GM18861 (cell line): Measurements from ENCODE around the gene POU6F2.

Source experiments
- ATAC-seq: cut with Tn5 transposase; IDR thresholded peaks from one replicate; pipeline ENCODE4 v1.9.1; 2021; ENCODE audit not compliant: unreplicated experiment

POU6F2 gene

GRCh38 chr7:39394105-39394680 is 416.5 kb downstream of the POU6F2 start:
- no peak for ATAC-seq

- no peak for ATAC-seq
These were observed 421.7 kb downstream of the POU6F2 start for GRCh38 chr7:39399458-39399857.

- no peak for ATAC-seq
These were observed 422.3 kb downstream of the POU6F2 start for GRCh38 chr7:39399986-39400385.

DNA sequence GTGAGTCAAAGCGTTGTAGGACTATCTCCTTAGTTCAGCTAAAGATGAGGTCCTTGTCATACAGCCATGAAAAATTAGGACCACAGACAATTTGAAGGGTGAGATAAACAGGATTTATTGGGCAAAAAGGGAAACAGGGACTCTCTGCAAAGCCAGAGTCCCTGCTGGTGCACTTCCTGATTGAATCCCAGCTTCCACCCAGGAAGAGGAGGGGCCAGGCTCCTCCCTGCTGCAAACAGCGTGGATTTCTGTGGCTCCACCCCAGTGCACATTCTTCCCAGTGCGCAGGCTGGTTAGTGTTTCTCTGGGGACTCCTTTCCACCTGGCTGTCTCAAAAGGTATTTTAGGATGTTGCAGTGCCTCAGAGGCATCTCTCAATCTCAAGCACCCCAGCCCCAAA is 423.1 kb downstream of the POU6F2 start:
- ATAC-seq, result no peak

- no peak for ATAC-seq
These were observed 424.3 kb downstream of the POU6F2 start for GRCh38 chr7:39402034-39402433.

GRCh38 chr7:39404907-39405306 is 427.2 kb downstream of the POU6F2 start:
- no peak for ATAC-seq

DNA sequence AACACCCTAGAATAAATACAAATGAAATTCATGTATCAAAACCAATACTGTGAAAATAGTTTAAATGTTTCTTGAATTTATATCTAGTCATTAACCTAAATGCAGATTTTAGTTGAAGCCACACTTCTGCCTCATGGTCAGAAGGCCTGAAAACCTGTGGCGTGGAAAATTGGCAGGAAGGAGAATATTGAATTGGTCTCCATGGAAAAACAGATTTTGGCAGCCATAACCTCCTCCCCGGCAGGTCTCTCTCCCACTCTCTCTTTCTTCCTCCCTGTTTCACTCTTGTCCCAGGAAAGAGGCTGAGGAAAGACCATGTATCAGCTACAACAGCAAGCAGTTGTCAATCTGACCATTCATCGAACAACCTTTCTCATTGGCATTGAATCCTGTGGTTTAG is 427.9 kb downstream of the POU6F2 start:
- ATAC-seq, result no peak

- ATAC-seq, result no peak
These were observed 428.8 kb downstream of the POU6F2 start for GRCh38 chr7:39406467-39406866.

DNA sequence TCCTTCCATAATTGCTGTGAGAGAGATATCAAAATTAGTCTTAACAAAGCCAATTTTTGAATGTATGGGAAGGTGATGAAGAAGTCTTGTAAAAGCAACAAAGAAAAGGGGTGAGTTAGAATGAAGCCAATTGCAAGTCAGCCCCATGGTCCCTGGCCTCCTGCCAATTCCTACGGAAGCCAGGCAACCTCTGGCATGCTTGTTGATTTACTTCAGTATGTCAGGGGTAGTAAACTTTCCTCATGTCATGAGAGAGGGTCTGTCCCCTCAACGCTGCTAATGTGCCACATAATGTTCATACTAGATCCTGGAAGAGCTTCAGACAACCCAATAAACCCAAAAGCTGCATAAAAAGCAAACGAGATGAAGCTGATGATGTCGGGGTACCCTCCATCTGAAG is 429.4 kb downstream of the POU6F2 start:
- ATAC-seq, result no peak

GRCh38 chr7:39407723-39408122 is 430.0 kb downstream of the POU6F2 start:
- ATAC-seq, result no peak

- ATAC-seq, result no peak
These were observed 431.2 kb downstream of the POU6F2 start for GRCh38 chr7:39408906-39409305.

GRCh38 chr7:39410582-39410981 is 432.9 kb downstream of the POU6F2 start:
- ATAC-seq, result no peak

DNA sequence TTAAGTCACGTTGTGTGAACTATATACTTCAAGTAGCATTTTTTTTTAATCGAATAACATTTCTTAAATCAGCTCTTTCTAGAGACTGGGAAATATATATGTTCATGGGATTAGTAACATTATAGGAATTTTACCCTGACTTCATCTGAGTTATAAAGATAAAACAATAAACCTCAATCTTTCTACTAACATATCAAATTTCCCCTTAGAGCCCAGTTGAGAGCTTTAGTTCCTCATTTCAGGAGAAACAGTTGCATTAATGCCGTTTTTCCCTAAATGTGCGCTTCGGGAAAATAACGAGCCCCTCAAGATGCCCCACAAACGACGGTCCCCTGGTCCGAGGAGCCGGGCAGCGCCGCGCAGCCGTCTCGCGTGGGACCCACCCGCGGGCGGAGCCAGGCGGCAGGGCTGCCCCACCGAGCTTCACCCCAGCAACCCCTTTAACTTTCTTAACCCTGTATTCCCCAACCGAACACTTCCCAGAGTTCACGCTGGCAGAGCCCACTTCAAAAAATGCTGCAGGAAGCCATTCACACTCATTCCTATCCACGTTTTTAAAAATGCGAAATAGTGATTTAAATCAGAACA is 436.0 kb downstream of the POU6F2 start:
- peak; percentile 10 for ATAC-seq

- peak; percentile 69 for ATAC-seq
These were observed 436.7 kb downstream of the POU6F2 start for GRCh38 chr7:39414224-39415035.

GRCh38 chr7:39415091-39415787 is 437.5 kb downstream of the POU6F2 start:
- ATAC-seq, result no peak

GRCh38 chr7:39416866-39417265 is 439.2 kb downstream of the POU6F2 start:
- no peak for ATAC-seq

- no peak for ATAC-seq
These were observed 439.9 kb downstream of the POU6F2 start for GRCh38 chr7:39417642-39418041.

GRCh38 chr7:39421251-39421650 is 443.5 kb downstream of the POU6F2 start:
- ATAC-seq, result no peak

- ATAC-seq, result no peak
These were observed 444.0 kb downstream of the POU6F2 start for GRCh38 chr7:39421661-39422060.

- ATAC-seq, result no peak
These were observed 450.5 kb downstream of the POU6F2 start for GRCh38 chr7:39428221-39428620.

- ATAC-seq, result no peak
These were observed 451.7 kb downstream of the POU6F2 start for GRCh38 chr7:39429421-39429820.

DNA sequence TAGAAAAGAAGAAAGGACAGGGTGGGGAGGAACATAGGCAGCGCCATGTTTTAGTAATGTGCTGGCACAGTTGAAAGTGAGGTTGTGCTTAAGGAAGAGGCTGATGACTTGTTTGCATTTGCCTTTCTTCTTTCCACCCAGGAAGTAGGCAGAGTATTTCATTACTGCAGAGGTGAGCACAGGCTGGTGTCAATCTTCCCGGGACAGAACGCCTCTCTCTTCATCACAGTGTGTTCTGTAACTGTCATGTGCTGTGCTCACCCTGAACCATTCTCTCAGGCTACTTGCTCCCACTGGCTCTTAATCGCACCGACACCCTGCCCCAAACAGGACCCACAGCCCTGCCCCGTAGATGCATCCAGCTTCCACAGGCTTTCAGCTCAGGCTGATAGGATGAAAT is 452.7 kb downstream of the POU6F2 start:
- no peak for ATAC-seq
